BJ (cell line): Measurements from ENCODE around the gene ZNF618. TPM values are rescaled to one million over a fixed set of nuclear protein-coding genes. Genes with fewer than 3 reads are reported as not detected.

ENCODE experiments used
- CTCF ChIA-PET: fragments of 350-600 bp; formaldehyde crosslinking; extraction: SDS; loops from one replicate; lab custom pipeline; 2021; ENCODE audit warnings: antibody characterized with exemption, inconsistent platforms; lab: Yijun Ruan, JAX
- POLR2A ChIA-PET: fragments of 300-600 bp; sonication (Branson Sonifier 250); formaldehyde crosslinking; extraction: SDS; loops from one replicate; lab custom pipeline; 2021; ENCODE audit warnings: antibody characterized with exemption; lab: Charles Lee
- DNase-seq: peaks from one replicate; pipeline ENCODE4 v3.0.0-alpha.2; 2011; ENCODE audit warnings: low read depth
- H3K27me3 ChIP-seq: 2 replicates; pipeline ENCODE4 v1.6.0; 2011; ENCODE audit warnings: low read length; ENCODE audit not compliant: control insufficient read depth, insufficient read depth
- H3K36me3 ChIP-seq: 2 replicates; pipeline ENCODE4 v1.5.1; 2011; ENCODE audit warnings: low read length; ENCODE audit not compliant: control insufficient read depth, insufficient read depth
- H3K4me3 ChIP-seq: 2 replicates; pipeline ENCODE4 v1.5.1; 2011; ENCODE audit warnings: low read depth, mild to moderate bottlenecking, control low read depth, low read length
- CTCF ChIP-seq: IDR thresholded peaks from 2 replicates; pipeline ENCODE4 v1.5.1; 2011; ENCODE audit warnings: low read depth, mild to moderate bottlenecking, control low read depth, inconsistent platforms, low read length, moderate library complexity; ENCODE audit not compliant: insufficient read depth
- polyA plus RNA-seq: library from polyadenylated mRNA; depleted of rRNA; stranded (reverse); fragments of >200 nt; gene quantifications from 2 replicates; pipeline ENCODE4 v1.2.3, GENCODE V29; 2011

The ZNF618 gene
- polyA plus RNA-seq, 1 experiment = 5.4 TPM

- Histone ChIP-seq H3K27me3 (no peaks in the 10 kb centered on the region), H3K36me3 (no peaks in the 10 kb centered on the region; the same call in 1 of the 2 replicates), H3K4me3 (no peak overlapping the region)
- DNase-seq = no peak
- TF ChIP-seq CTCF = no peak
- ChIA-PET POLR2A (no interaction called here), CTCF (interaction anchor here (1.0 to 1.3 kb wide), 3 partner anchors 16 to 71 kb away, joined by 3 read pairs; no protein-coding TSS in a partner anchor)
Measured at GRCh38 chr9:113952676-113953075, 76.6 kb downstream of the ZNF618 start.

GRCh38 chr9:113953531-113953930 is 77.4 kb downstream of the ZNF618 start:
- no peak overlapping the region for H3K4me3 ChIP-seq
- ChIA-PET POLR2A (no interaction called here), CTCF (interaction anchor here (0.6 to 1.7 kb wide), 2 partner anchors 71 to 76 kb away, joined by 3 read pairs; no protein-coding TSS in a partner anchor)
- no peak for DNase-seq
- H3K36me3 ChIP-seq = no peaks in the 10 kb centered on the region
- no peaks in the 10 kb centered on the region for H3K27me3 ChIP-seq
- no peak for TF ChIP-seq CTCF

- no peak overlapping the region for H3K4me3 ChIP-seq
- ChIA-PET POLR2A (interaction anchor here (0.8 kb wide), 1 partner anchor 737 kb away, joined by 9 read pairs; no protein-coding TSS in a partner anchor), CTCF (interaction anchor here (0.8 to 1.7 kb wide), 4 partner anchors 8 to 77 kb away, joined by 3 to 10 read pairs (median 4); no protein-coding TSS in a partner anchor)
- no peaks in the 10 kb centered on the region for H3K27me3 ChIP-seq
- H3K36me3 ChIP-seq = no peaks in the 10 kb centered on the region
- no peak for TF ChIP-seq CTCF
- no peak for DNase-seq
Measured at GRCh38 chr9:113954591-113954990, 78.5 kb downstream of the ZNF618 start.

GRCh38 chr9:113955076-113955752 is 79.1 kb downstream of the ZNF618 start:
- POLR2A ChIA-PET = interaction anchor here (0.8 kb wide), 1 partner anchor 736 kb away, joined by 9 read pairs; no protein-coding TSS in a partner anchor
- CTCF ChIA-PET = interaction anchor here (0.6 to 1.7 kb wide), 6 partner anchors 8 to 181 kb away, joined by 3 to 10 read pairs (median 3); no protein-coding TSS in a partner anchor
- Histone ChIP-seq H3K27me3 (no peaks in the 10 kb centered on the region), H3K4me3 (no peak overlapping the region), H3K36me3 (no peaks in the 10 kb centered on the region)
- no peak for TF ChIP-seq CTCF
- peak; percentile 57 for DNase-seq

- no peak for TF ChIP-seq CTCF
- Histone ChIP-seq H3K27me3 (no peaks in the 10 kb centered on the region), H3K4me3 (no peak overlapping the region), H3K36me3 (no peaks in the 10 kb centered on the region)
- no peak for DNase-seq
- CTCF ChIA-PET = interaction anchor here (1.1 kb wide), 1 partner anchor 149 kb away, joined by 4 read pairs; no protein-coding TSS in a partner anchor
- POLR2A ChIA-PET = no interaction called here
Measured at GRCh38 chr9:113956901-113957300, 80.8 kb downstream of the ZNF618 start.
